ENCODE data around the gene DNAJC5. TPM values are rescaled to one million over a fixed set of nuclear protein-coding genes. Genes with fewer than 3 reads are reported as not detected.

The DNAJC5 gene
- total RNA-seq, 1 donor from 2014 or later, result 54.5 TPM

DNA sequence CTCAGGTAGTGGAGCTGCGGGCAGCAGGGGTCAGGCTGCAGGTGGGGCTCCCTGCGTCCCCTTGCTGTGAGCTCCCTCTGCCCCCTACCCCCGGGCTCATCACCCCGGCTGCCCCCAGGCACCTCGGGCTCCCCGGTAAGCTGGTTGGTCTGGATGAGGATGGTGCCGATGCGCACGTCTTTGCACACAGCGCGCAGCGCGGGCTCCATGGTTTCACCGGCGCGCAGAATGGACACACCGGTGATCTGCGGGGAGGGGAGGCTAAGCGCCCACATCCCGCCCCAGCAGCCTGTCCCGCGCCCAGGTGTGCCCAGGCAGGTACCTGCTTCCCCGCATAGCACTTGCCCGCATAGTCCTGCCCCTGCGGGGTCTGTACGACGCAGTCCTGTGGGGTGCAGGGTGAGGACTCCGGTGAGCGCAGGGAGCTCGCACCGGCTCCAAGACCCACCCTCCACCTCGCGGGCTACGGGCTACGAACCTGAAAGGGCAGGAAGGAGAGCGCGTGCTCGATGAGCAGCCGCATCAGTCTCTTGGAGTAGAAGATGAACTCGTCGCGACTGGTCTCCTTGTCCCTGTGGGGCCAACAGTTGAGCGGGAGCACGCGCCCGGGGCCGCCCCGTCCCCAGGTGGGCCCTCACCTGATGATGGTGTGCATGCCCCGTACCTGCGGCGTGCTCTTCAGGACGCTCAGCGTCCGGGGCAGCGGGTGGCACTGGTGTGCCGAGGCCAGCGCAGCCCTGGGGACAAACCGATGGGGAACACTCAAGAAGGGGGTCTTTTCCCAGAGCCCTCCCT is 45.7 kb downstream of the DNAJC5 start:
- ATAC-seq, result peak; percentile 1 to 4
- TF ChIP-seq, protein P1, sequence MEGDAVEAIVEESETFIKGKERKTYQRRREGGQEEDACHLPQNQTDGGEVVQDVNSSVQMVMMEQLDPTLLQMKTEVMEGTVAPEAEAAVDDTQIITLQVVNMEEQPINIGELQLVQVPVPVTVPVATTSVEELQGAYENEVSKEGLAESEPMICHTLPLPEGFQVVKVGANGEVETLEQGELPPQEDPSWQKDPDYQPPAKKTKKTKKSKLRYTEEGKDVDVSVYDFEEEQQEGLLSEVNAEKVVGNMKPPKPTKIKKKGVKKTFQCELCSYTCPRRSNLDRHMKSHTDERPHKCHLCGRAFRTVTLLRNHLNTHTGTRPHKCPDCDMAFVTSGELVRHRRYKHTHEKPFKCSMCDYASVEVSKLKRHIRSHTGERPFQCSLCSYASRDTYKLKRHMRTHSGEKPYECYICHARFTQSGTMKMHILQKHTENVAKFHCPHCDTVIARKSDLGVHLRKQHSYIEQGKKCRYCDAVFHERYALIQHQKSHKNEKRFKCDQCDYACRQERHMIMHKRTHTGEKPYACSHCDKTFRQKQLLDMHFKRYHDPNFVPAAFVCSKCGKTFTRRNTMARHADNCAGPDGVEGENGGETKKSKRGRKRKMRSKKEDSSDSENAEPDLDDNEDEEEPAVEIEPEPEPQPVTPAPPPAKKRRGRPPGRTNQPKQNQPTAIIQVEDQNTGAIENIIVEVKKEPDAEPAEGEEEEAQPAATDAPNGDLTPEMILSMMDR (IDR thresholded peaks at IDR 0.05), result no peak

GRCh38 chr20:63941282-63942081 is 46.6 kb downstream of the DNAJC5 start:
- DNase-seq, result peak; percentile 90
- peak; percentile 71 to 81 for ATAC-seq

More for the DNA sequence above, 45.7 kb downstream of the DNAJC5 start:
- Histone ChIP-seq H3K9me3 (no peaks in the 10 kb centered on the region), H3K27ac (peak overlapping the region; percentile 76), H3K27me3 (ENCODE audit: low read depth) (no peaks in the 10 kb centered on the region), H3K4me3 (no peak overlapping the region), H3K4me1 (peaks cover 27% of the 10 kb centered on the region), H3K36me3 (peaks cover 84% of the 10 kb centered on the region)
- intact Hi-C loops (cut with DNase I), result no loop called here
- peak; percentile 47 for DNase-seq

DNA sequence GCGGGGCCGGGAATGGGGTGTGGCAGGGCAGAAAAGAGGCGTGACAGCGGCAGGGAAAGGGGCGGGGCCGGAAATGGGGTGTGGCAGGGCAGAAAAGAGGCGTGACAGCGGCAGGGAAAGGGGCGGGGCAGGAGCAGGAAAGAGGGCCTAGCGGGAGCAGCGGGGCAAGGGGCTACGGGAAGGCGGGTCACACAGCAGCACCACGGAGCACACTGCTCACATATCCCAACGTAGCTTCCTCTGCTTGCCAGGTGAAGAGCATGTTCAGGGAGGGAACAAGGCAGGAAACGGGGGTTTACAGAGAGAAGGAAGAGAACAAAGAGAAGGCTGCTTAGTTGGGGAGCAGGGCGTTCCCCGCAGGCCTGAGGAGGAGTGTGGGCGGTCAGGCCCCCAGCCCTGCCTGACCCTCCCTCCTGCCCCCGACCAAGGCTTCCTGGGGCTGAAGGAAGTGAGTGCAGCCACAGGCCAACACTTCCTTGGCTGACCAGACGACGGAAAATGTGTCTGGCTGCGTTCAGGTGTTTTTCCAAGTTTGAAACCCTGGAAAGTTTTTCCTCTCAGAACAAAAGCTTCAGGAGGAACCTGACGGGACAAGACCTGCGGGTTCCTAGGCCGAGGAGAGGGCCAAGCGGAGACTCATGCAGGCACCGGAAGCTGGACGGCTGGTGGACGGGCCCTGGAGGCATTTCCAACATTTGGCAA is 47.5 kb downstream of the DNAJC5 start:
- no peaks in the 10 kb centered on the region for H3K9me3 ChIP-seq
- TF ChIP-seq, protein P1 (IDR thresholded peaks at IDR 0.05), result no peak
- no peak overlapping the region for H3K4me3 ChIP-seq
- H3K36me3 ChIP-seq, result peaks cover 82% of the 10 kb centered on the region
- peaks cover 31% of the 10 kb centered on the region for H3K4me1 ChIP-seq
- H3K27me3 ChIP-seq (ENCODE audit: low read depth), result no peaks in the 10 kb centered on the region
- ATAC-seq (peak in 1 of 2 donors; percentile 6), DNase-seq (peak; percentile 74)
- peak overlapping the region; percentile 79 for H3K27ac ChIP-seq
- intact Hi-C loops (cut with DNase I), result no loop called here

More at GRCh38 chr20:63941282-63942081, 46.6 kb downstream of the DNAJC5 start:
- TF ChIP-seq, protein P1 (IDR thresholded peaks at IDR 0.05), result no peak
- H3K27ac ChIP-seq, result peak overlapping the region; percentile 76
- peaks cover 27% of the 10 kb centered on the region for H3K4me1 ChIP-seq
- H3K9me3 ChIP-seq, result no peaks in the 10 kb centered on the region
- H3K27me3 ChIP-seq (ENCODE audit: low read depth), result no peaks in the 10 kb centered on the region
- peaks cover 84% of the 10 kb centered on the region for H3K36me3 ChIP-seq
- intact Hi-C loops (cut with DNase I), result no loop called here
- H3K4me3 ChIP-seq, result peak overlapping the region; percentile 3

DNA sequence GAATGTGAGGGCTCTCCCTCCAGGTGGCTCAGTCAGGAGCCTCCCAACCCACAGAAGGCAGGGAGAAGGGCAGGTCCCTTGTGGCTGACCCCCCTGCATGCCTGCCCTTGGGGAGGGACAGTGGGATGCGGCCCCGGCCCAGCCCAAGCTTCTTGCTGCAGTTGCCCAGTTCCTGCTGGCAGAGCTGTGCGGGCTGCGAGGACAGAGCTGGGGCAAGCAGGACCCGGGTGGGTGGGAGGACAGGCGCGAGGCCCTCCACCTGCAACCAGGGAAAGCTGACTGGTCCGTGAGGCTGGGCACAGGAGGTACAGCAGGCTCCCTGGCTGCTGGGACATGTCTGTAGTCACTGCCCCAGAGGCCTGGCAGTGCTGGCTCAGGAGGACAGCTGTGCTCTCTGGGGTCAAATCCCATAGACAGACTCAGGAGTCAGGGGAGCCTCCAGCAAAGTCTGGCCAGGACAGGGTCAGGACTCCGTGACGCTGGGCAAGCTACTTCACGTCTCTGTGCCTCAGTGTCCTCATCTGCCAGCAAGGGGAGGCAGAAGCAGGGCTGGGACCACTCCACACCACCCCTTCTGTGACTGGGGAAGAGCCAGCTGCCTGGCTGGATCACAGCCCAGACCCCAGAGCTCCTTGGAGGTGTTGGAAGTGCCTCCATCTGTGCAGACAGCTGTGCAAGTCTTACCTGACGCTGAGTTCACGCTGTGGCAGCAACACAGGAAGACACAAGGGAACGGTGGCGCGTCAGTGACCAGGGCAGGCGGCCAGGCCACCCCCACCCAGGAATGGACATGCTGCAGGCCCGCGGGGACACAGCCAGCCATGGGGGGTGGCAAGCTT is 48.3 kb downstream of the DNAJC5 start:
- Histone ChIP-seq H3K4me1 (peaks cover 39% of the 10 kb centered on the region), H3K9me3 (no peaks in the 10 kb centered on the region), H3K36me3 (peaks cover 75% of the 10 kb centered on the region), H3K4me3 (no peak overlapping the region), H3K27ac (peak overlapping the region; percentile 79), H3K27me3 (ENCODE audit: low read depth) (no peaks in the 10 kb centered on the region)
- DNase-seq, result no peak
- intact Hi-C loops (cut with DNase I), result no loop called here
- ATAC-seq, result no peak
- TF ChIP-seq, protein P1 (IDR thresholded peaks at IDR 0.05), result no peak

- ATAC-seq, result no peak
- intact Hi-C loops (cut with DNase I), result no loop called here
- H3K27me3 ChIP-seq (ENCODE audit: low read depth), result no peaks in the 10 kb centered on the region
- peaks cover 43% of the 10 kb centered on the region for H3K4me1 ChIP-seq
- peak overlapping the region; percentile 79 for H3K27ac ChIP-seq
- TF ChIP-seq, protein P1 (IDR thresholded peaks at IDR 0.05), result no peak
- H3K4me3 ChIP-seq, result no peak overlapping the region
- H3K36me3 ChIP-seq, result peaks cover 69% of the 10 kb centered on the region
- no peak for DNase-seq
- no peaks in the 10 kb centered on the region for H3K9me3 ChIP-seq
These were observed 48.8 kb downstream of the DNAJC5 start for GRCh38 chr20:63943808-63944077.

Measured in lower lobe of right lung (tissue), 2 donors.